Hematopoietic multipotent progenitor cell treated with erythropoietin and hydrocortisone succinate and interleukin-3 and kit ligand, for 15 days (in vitro differentiated cells): ENCODE results near the gene PKD1.
"Not testable (repeated sequence)": the region's sequence is repeated elsewhere in the genome, so short reads cannot be mapped to it uniquely, and the experiment has no call there.

Experiments used
- DNase-seq: peaks from one replicate; pipeline ENCODE4 v3.0.0-alpha.2; 2015; ENCODE audit warnings: low spot score

Gene PKD1

GRCh38 chr16:2150418-2151187, 14.9 kb upstream of the PKD1 start:
- DNase-seq, result no peak

DNA sequence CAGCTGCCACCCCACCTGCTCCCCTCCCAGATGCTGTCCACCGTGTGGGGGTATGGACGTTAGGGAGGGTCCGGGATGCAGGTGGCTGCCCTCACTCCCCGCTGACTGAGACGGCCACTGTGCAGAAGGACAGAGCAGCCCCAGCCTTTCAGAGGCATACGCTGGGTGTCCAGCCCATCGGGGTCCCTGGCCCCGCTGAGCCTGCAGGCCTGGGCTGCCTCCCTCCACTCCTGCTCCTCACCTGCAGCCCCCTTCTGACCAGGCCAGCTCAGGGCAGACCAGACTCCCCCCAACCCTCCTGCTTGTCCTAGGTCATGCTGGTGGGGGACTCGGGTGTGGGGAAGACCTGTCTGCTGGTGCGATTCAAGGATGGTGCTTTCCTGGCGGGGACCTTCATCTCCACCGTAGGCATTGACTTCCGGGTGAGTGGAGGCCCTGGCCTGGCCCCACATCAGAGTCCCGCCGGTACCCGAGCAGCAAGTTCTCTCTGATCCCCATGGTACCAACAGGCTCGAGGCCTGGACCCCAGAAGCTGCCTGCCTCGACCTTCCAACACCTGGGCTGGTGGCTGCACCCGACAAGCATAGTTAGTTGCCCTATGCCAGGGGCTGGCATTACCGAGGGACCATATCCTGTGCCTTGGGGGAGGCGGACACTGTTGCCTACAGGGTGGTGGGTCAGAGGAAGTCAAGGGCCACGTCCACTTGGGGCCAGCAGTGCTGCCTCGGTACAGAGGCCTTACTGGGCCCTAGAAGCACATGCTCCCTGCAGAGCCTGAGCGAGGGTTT, 14.1 kb upstream of the PKD1 start:
- no peak for DNase-seq

GRCh38 chr16:2148714-2149629, 13.3 kb upstream of the PKD1 start:
- DNase-seq, result no peak

- no peak for DNase-seq
These were observed 12.4 kb upstream of the PKD1 start, which contains the start of gene RAB26 for GRCh38 chr16:2147981-2148671. Gene RAB26, plus strand, starts transcription at chr16:2148625. Its CDS starts 159 bp downstream, at chr16:2148784.

- no peak for DNase-seq
These were observed 11.7 kb upstream of the PKD1 start for GRCh38 chr16:2147378-2147777.

- no peak for DNase-seq
These were observed 10.1 kb upstream of the PKD1 start for GRCh38 chr16:2145843-2146242.

DNA sequence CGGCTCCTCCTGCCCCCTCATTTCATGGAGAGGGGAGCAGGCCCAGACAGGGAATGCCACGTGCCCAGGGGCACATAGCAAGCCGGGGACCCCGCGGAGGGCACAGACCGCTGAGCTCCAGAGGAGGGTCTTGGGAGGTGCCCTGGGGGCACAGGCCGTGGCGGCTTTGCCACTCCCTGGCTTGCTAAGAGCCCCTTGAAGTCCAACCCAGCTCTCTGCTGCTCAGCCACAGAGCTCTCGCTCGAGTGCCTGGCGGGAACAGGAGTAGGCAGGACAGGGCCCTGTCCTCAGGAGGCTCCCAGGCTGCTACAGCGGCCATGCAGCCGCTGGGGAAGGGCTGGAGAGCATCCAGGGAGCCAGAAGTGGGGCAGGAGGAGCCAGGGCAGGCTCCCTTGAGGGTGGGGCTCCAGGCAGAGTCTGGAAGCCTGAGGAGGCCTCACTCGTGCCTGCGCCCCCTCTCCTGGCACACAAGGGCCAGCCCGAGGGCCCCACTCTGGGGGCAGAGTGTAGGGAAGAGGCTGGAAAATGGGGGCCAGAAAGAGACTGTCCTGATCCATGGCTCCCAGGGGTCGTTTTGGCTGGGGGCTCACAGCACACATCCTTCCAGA, 8.3 kb upstream of the PKD1 start:
- no peak for DNase-seq

GRCh38 chr16:2142942-2143877, 7.5 kb upstream of the PKD1 start:
- DNase-seq, result no peak

DNA sequence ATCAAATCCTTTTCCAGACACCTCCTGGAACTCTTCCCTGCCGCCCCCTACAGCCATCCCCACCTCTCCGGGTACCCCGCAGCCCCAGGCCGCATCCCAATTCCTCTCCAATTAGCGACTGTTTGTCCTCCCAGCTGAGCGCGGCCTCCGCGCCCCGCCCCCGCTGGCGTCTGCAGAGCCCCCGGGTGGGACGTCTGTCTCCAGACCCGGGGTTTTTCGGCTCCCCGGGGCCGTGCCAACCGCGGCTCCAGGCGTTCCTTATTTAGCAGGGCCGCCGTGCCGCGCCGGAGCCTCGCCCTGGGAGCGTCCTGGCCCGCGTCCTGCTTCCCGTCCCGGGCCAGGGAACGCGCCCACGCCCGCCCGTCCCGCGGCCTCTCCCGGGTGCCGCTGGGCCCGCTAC, 627 bp downstream of the PKD1 start:
- DNase-seq, result not testable (repeated sequence)

DNA sequence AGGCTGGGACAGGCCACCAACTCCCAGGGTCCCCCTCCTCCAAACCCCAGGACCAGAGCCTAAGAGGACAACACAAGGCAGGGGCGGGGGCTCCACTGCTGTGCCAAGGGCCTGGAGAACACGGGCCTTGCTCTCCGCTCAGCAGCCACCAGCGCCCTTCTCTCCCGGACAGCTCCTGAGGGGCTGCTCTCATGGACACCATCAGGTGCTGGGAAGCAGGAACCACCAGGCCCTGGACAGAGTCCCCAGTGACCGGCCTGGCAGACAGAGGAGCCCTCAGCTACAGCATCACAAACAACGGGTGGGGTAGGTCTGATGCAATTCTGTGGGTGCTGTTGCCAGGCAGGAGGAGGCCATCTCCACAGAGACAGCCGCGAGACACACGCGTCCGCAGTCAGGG, 1.9 kb downstream of the PKD1 start:
- DNase-seq, result not testable (repeated sequence)

DNA sequence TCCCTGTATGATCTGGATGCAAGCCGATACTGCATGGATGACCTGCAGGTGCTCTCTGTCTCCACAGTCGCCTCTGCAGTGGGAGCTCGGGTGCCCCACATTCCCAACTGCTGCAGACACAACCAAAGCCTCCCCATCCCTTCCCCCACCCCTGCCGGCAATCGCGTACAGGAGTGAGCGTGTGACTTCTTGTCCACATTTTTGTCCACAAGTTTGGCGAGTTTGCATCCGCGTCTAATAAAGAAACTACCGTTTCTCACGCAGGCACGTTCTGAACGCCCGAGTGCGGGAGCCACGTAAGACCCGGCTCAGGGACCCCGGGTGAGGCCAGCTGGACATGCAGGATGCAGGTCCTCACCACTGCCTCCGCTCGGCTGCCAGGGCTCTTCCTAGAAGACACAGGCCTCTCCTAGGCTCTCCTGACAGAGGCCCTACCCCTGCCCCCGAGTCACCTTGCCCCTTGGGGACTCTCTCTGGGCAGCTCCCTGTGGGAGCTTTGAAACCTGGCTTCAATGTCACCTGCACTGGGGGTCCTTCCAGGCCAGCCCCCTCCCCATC, 5.7 kb downstream of the PKD1 start:
- not testable (repeated sequence) for DNase-seq

- DNase-seq, result not testable (repeated sequence)
These were observed 6.4 kb downstream of the PKD1 start for GRCh38 chr16:2129251-2129650.

DNA sequence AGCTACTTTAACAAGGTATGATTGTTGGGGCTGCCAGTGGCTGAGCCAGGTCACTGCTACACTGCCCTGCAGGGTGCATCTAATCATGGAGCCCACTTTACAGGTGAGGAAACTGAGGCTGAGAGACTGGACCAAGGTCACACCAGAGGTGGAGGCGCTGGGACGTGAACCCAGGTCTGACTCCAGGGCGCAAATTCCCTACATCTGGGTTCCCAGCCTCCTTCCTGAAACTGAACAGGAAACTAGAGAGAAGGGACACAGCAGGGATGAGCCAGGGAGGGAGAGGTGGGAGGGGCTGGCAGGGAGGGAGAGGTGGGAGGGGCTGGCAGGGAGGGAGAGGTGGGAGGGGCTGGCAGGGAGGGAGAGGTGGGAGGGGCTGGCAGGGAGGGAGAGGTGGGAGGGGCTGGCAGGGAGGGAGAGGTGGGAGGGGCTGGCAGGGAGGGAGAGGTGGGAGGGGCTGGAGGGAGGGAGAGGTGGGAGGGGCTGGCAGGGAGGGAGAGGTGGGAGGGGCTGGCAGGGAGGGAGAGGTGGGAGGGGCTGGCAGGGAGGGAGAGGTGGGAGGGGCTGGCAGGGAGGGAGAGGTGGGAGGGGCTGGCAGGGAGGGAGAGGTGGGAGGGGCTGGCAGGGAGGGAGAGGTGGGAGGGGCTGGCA, 7.9 kb downstream of the PKD1 start:
- peak; percentile 24 for DNase-seq

DNA sequence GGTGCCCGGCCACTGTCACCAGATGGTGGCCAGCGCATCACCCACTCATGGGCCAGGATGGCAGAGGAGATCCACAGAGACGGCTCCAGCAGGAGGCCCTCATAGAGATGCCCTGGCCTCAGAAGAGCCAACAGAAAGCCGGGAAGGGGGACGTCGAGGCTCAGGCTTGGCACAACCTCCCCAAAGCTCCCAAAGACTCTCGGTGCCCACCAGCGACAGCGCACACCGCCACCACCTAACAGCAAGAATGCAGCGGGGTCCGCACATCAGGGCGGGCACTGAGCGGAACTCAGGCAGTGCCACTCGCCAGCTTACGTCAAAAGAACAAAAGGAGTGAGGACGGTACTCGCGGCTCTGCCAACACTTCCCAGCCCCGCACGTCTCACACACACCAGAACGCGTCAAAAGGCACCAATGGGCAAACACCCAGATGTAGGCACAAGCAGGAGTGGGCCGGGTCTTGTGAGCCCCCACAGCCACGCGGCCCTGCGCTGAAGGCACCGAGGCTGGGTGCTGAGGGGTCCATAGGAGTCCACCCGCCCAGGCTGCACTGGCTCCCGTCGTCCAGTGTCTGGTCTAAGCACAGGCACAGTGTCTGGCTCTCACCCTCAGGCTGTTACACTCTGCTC, 8.7 kb downstream of the PKD1 start:
- DNase-seq, result not testable (repeated sequence)

- not testable (repeated sequence) for DNase-seq
These were observed 9.4 kb downstream of the PKD1 start for GRCh38 chr16:2126161-2126743.

DNA sequence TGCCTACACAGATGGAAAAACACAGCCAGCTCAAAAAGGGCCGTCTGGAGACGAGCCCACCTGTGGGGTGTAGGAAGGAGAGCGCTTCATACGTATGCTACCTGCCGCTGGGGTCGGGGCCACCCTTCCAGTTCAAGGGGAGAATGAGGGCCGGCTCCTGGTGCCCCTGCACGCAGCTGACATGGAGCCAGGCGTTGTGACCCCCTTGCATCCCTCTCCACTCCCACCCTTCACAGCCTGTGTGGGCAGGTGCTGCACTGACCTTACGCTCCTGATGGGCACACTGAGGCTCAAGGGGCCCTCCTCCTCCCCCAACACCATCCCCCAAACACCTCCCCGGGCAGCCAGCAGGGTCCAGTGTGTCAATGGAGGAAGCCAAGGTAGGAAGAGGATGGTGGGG, 10.1 kb downstream of the PKD1 start:
- not testable (repeated sequence) for DNase-seq

GRCh38 chr16:2124694-2125444, 10.8 kb downstream of the PKD1 start:
- DNase-seq, result not testable (repeated sequence)

- not testable (repeated sequence) for DNase-seq
These were observed 11.4 kb downstream of the PKD1 start for GRCh38 chr16:2124377-2124693.
